KOPT-K1 (cell line): ENCODE measurements around the gene GALNTL6.
"Not testable (repeated sequence)": the region's sequence is repeated elsewhere in the genome, so short reads cannot be mapped to it uniquely, and the experiment has no call there.

Source experiments
- H3K27ac ChIP-seq: fragments of 200-600 bp; sonication (generic); 2 replicates; pipeline ENCODE4 v1.5.1; 2016; ENCODE audit warnings: antibody characterized with exemption, mild to moderate bottlenecking, low read depth, low read length; ENCODE audit not compliant: poor library complexity, severe bottlenecking
- H3K36me3 ChIP-seq: fragments of 200-600 bp; sonication (generic); 2 replicates; pipeline ENCODE4 v1.5.1; 2017; ENCODE audit warnings: antibody characterized with exemption, mild to moderate bottlenecking, low read length, moderate library complexity; ENCODE audit not compliant: insufficient read depth
- H3K9me3 ChIP-seq: fragments of 200-600 bp; sonication (generic); 2 replicates; pipeline ENCODE4 v1.5.1; 2017; ENCODE audit warnings: antibody characterized with exemption, low read length, mild to moderate bottlenecking; ENCODE audit not compliant: insufficient read depth, poor library complexity, severe bottlenecking

Gene GALNTL6

DNA sequence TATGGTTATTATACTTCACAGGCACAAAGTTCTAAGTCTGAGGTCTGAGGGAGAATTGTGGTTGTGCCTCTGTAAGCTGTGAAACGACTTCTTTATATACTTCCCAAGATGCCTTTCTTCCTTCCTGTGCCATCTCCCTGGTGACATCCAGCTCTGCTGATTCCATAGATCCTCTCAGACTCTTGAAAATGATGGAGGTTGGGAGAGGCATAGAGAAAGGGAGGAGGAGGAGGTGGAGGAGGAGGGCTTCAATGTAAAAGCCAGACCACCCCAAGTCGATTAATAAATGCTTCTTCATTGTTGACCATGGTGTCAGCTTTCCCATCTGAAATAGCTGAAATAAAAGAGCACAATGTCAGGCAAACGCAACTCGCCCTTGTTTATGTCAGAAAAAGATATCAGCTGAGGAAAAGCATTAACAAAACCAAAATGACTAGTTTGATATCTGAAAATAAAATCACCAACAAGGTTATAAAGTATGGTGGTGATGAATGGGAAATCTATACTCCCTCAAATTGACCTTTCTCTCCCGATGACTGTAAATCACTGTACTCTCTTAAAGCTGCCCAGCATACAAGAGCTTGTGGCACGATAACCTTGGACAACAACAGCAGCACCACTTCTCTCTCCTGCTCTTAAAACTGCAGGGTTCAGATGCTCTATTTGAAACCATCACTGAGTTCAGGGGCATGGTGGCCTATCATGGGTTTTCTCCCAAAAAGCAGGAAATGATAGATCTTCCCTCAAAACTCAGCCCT, 1125.0 kb downstream of the GALNTL6 start:
- Histone ChIP-seq H3K9me3 (no peaks in the 10 kb centered on the region), H3K36me3 (no peaks in the 10 kb centered on the region), H3K27ac (no peak overlapping the region)

DNA sequence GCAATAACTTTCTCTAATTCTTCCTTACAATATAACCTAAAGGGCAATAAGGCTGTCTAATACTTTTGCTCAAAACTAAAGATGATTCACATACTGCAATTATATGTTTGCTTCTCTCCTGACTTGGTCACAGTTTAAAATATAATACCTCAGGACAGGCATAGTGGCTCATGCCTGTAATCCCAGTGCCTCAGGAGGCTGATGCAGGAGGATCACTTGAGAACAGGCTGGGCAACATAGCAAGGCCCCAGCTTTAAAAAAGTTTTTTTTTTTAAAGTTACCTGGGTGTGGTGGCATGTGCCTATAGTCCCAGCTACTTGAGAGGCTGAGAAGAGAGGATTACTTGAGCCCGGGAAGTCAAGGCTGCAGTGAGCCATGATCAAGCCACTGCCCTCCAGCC, 1125.7 kb downstream of the GALNTL6 start:
- no peak overlapping the region for H3K27ac ChIP-seq
- no peaks in the 10 kb centered on the region for H3K9me3 ChIP-seq
- no peaks in the 10 kb centered on the region for H3K36me3 ChIP-seq

DNA sequence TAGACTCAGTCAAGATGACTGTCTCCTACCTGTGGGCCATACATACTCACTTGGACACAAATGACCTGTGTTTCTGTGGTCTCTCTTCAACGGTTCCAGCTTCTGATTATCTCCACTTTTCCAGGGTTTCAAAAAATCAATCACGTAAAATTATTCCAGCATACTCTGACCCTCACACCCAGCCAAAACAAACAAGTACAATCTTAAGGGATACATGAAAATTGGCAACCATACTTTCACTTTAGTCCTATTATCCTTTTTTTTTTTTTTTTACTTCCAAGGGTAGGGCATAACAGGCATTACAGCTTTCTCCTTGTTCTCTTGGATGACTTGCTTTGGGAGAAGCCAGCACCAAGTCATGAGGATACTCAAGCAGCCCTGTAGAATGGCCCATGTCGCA, 1129.6 kb downstream of the GALNTL6 start:
- Histone ChIP-seq H3K36me3 (no peaks in the 10 kb centered on the region), H3K9me3 (no peaks in the 10 kb centered on the region), H3K27ac (no peak overlapping the region)

DNA sequence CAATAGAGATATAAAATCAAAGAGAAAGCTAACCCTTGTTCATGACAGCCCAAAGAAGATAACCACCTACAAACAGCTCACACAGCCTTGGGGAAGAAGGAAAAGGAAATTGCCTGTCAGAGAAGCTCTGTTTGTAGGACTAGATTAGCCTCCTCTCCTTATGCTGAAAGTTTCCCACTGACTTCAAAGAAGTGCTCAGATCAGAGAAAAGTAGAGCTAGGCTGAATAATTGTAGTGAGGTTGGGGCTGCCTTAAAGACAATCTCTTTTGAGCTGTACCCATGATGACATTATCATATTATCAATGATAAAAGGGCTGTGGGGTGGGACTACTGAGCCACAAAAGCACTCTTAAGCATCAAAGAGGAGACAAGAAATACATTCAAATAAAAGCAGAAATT, 1132.4 kb downstream of the GALNTL6 start:
- H3K9me3 ChIP-seq, result no peaks in the 10 kb centered on the region

DNA sequence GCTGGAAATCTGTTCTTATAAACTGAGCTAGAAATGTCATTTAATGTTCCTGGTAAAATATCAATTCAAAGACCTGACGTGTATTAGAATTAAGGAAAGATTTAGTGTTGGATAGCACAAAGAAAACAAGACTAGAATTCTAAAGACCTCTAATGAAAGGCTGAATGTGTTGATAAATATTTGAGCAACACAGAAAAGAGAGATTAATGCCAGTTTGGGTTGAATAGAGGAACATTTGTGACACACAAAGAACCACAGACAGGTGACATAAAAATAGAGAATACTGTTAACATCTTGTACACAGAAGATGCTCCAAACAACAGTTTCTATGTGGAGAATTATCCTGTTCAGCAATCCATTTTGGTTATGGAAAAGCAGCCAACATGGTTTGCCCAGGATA, 1133.3 kb downstream of the GALNTL6 start:
- Histone ChIP-seq H3K27ac (no peak overlapping the region), H3K36me3 (no peaks in the 10 kb centered on the region)

More for the DNA sequence above, 1132.4 kb downstream of the GALNTL6 start:
- no peak overlapping the region for H3K27ac ChIP-seq
- H3K36me3 ChIP-seq, result no peaks in the 10 kb centered on the region

DNA sequence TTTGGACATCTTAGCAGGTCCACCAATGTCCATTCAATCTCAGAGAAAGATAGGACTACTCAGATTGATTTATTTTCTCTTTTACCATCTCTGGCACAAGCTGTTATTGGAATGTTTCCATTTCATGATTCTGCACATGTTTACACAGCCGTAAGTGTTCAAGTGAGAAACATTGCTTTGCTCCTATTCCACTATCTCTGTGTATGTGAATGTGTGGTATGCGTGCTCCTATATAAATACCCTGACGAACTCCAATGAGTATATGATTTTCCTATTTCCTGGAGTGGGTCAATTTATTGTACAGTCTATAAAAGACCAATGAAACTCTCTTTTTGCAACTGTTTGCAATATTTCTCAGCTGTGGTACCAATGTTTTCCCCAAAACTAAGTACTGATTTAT, 1134.4 kb downstream of the GALNTL6 start:
- no peaks in the 10 kb centered on the region for H3K36me3 ChIP-seq
- no peak overlapping the region for H3K27ac ChIP-seq
- H3K9me3 ChIP-seq, result no peaks in the 10 kb centered on the region

More for the DNA sequence above, 1133.3 kb downstream of the GALNTL6 start:
- no peaks in the 10 kb centered on the region for H3K9me3 ChIP-seq

DNA sequence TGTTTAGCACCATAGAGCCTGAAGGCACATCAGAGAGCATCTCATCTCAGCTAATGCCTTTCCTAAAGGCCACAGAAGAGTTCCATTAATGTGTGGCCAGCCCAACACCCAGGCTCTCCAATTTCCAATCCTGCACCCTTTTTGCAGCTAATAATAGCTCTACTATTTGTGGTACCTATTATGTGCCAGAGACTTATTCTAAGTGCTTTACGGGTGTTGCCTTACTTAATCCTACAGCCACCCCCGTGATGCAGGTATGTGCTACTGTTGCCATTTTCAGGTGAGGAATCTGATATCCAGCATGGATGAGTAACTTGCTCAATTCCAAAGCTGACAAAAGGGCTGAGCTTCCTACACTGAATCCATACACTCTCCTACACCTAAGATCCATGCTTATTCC, 1137.8 kb downstream of the GALNTL6 start:
- Histone ChIP-seq H3K27ac (no peak overlapping the region), H3K9me3 (no peaks in the 10 kb centered on the region), H3K36me3 (no peaks in the 10 kb centered on the region)

DNA sequence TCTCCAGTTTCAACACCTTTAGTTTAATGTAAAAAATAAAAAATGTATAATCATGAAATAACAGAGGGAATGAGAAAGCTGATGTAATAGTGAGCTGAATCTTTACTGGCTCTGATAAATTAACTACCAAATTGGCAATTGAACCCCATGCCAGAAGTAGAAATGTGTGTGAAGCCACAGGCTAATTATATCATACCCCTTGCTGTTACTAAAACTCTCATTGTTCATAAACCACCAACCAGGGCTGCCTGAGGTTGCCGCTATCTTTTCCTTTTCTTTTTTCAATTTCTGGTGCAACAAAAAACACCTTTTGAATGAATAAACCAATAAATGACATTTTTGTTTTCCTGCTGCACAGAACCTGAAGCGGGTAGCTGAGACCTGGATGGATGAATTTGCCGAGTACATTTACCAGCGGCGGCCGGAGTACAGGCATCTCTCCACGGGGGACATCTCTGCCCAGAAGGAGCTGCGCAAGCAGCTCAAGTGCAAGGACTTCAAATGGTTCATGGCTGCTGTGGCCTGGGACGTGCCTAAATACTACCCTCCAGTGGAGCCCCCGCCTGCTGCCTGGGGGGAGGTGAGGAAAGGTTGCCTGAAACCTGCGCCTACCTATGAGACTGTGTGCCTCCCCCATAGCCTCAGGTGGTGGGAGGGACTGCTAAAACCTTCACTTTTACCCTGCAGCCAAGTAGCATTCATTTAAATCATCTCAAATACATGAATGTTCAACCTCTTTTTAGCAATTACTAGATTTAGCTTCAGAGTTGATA, 1138.7 kb downstream of the GALNTL6 start:
- no peaks in the 10 kb centered on the region for H3K9me3 ChIP-seq
- H3K27ac ChIP-seq, result no peak overlapping the region
- H3K36me3 ChIP-seq, result no peaks in the 10 kb centered on the region

DNA sequence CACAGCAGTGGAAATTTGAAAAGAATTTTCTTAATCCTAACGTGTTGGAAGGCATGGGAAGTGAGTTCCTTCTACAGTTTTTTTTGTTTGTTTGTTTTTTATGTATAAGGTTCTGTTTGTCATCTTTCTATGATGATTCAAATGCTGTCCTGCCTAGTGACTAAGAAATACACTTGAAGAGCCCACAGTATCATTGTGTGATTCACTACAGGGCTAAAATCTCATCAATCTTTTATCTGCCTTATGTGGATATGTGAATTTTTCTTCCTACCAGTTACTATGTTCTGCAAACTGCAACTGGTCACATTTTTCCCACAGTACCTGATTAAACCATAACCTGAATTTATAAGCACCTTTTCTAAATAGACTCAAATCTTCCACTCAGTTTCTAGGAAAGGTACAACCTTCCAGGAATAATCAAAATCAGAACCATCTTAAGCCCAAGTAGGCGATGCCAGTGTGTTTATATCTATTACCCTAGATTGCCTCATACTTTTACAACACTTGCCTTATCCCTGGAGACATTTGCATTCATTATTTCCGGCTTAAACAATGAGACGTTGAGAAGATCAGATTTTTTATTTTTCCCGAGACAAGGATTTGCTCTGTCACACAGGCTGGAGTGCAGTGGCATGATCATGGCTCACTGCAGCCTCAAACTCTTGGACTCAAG, 1140.8 kb downstream of the GALNTL6 start:
- Histone ChIP-seq H3K27ac (no peak overlapping the region), H3K36me3 (no peaks in the 10 kb centered on the region), H3K9me3 (no peaks in the 10 kb centered on the region)

DNA sequence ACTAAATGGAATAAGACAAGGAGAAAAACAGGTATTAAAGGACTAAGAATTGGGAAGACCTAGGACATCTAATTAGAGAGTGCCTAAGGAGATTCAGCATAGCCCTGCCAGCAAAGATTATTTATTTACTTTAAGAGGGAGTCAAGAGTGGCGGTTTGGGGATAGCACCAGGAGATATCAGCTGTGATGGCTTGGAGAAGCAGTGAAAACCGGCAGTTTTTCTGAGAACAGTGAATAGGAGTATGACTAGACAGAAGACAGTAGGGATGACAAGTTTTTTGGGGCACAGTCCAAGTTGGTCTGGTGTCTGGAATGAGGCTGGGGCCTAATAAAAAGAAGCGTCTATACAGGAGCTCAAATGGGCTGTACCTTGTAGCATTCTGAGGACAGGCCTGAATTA, 1143.1 kb downstream of the GALNTL6 start:
- not testable (repeated sequence) for H3K27ac ChIP-seq, H3K9me3 ChIP-seq

DNA sequence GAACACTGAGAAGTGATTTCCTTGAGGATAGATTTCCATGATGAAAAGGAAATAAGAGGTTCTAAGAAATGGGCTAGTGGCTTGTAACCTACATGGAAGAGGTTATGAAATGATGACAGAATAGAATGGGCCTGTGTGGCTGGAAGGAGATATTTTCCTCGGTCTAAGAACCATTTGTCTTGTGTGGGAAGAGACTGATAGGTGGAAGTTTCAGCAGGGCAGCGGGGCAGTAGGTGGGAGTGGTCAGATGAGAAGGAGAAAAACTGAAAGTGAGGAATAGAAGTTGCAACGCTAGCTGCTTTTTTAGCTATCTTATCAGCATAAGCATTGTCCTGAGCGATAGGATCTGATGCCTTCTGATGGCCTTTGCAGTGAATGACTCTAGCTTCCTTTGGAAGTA, 1144.0 kb downstream of the GALNTL6 start:
- Histone ChIP-seq H3K27ac (no peak overlapping the region), H3K9me3 (no peaks in the 10 kb centered on the region), H3K36me3 (no peaks in the 10 kb centered on the region)

More for the DNA sequence above, 1143.1 kb downstream of the GALNTL6 start:
- not testable (repeated sequence) for H3K36me3 ChIP-seq

DNA sequence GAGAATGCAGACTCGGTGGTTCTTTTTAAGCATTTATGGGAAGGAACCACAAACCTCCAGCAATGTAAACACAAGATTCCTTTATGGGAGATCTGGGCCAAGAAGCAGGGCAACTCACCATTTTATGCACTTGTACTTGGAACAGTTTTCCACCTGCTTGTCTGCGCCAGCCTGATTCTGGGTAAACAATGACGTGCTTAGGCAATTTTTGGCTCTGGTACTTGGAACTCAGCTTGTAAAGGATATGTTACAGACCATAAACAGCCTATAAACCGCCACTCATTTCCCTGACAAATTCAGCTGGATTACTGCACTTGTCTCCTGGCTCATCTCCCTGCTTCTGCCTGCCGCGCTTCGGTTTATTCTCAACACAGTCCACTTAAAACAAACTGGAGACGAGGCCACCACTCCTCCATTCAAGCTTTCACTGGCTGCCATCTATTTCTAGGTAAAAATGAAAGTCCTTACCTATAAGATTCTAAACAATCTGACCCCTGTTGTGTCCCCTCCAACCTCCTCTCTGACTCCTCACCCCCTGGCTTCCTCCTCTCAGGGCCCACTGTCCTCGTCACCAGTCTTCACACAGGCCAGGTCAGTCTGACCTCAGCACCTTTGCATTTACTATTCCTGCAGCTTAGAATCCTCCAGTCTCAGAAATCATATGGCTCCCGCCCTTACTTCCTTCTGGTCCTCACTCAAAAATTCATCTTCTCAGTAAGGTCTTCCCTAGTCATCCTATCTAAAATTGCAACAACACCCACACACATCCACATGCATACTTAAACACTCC, 1149.6 kb downstream of the GALNTL6 start:
- Histone ChIP-seq H3K27ac (no peak overlapping the region), H3K36me3 (no peaks in the 10 kb centered on the region), H3K9me3 (no peaks in the 10 kb centered on the region)

DNA sequence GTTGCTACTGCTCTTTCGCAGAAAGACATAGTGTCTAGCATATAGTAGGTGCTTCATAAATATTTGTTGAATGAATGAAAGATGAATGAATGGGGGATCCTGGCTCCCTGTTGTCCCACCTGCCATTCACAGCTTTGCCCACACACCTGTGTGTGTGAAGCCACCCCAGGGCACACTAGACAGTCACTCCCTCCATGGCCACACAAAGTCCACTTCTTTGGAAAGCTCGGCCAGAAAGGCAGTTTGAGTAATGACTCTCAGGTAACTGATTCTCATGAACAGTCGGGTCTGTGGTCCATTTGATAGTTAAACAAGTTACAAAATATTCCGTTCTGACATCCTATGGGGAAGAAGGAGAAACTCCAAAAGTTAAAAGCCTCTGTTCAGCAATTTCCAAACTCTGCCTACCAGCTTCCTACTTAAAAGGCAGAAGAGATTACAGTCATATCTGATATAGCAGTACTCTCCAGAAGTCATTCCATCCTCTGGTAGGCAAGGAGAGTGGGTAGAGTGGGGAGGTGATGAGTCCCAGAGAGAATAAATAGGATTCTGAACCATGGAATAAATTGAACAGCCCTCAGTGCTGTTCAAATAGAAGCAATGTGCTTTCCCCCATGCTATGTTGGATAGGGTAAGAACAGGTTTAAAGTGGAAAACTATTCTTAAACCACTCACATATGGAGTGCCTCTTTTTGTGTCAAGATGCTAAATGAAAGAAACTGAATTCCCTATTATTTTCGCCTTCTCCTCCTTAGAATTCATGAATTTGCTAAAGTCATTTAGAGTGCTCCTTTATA, 1150.5 kb downstream of the GALNTL6 start:
- H3K36me3 ChIP-seq, result no peaks in the 10 kb centered on the region
- no peaks in the 10 kb centered on the region for H3K9me3 ChIP-seq
- no peak overlapping the region for H3K27ac ChIP-seq

DNA sequence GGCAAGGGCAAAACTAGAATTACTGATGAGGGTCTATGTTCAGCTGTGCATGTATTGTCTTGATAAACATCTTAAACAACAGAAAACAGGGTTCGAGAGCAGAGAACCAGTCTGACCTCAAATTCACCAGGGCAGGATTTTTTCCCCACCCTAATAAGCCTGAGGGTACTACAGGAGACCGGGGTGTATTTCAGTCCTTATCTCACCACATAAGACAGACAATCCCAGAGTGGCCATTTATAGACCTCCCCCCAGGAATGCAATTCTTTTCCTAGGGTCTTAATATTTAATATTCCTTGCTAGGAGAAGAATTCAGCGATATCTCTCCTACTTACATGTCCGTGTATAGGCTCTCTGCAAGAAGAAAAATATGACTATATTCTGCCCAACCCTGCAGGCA, 1157.0 kb downstream of the GALNTL6 start:
- not testable (repeated sequence) for H3K27ac ChIP-seq, H3K36me3 ChIP-seq

More for the DNA sequence above, 1157.0 kb downstream of the GALNTL6 start:
- peaks cover 12% of the 10 kb centered on the region for H3K9me3 ChIP-seq
